Trophoblast cell (in vitro differentiated cells and primary cell): ENCODE measurements around the gene TAGLN2.

Source experiments
- DNase-seq, 2 donors: peaks; one replicate each; pipeline ENCODE4 v3.0.0-alpha.2; 2016
- H2AFZ ChIP-seq: 2 replicates; pipeline ENCODE4 v1.6.1; 2013; ENCODE audit warnings: low read length, moderate library complexity, mild to moderate bottlenecking; ENCODE audit not compliant: insufficient read depth, poor library complexity
- H2AK5ac ChIP-seq: 2 replicates; pipeline ENCODE4 v1.6.1; 2013; ENCODE audit warnings: mild to moderate bottlenecking, low read length
- H2BK120ac ChIP-seq: 2 replicates; pipeline ENCODE4 v1.6.1; 2013; ENCODE audit warnings: low read length, mild to moderate bottlenecking, moderate library complexity; ENCODE audit not compliant: insufficient read depth, poor library complexity
- H2BK12ac ChIP-seq: 2 replicates; pipeline ENCODE4 v1.6.1; 2013; ENCODE audit warnings: mild to moderate bottlenecking, low read length, moderate library complexity
- H2BK5ac ChIP-seq: 2 replicates; pipeline ENCODE4 v1.6.1; 2013; ENCODE audit warnings: low read length, low read depth, moderate library complexity, mild to moderate bottlenecking; ENCODE audit not compliant: poor library complexity
- H3K14ac ChIP-seq: 2 replicates; pipeline ENCODE4 v1.6.1; 2013; ENCODE audit warnings: mild to moderate bottlenecking, low read length
- H3K18ac ChIP-seq: 2 replicates; pipeline ENCODE4 v1.6.1; 2013; ENCODE audit warnings: mild to moderate bottlenecking, low read length
- H3K23ac ChIP-seq: 2 replicates; pipeline ENCODE4 v1.6.1; 2013; ENCODE audit warnings: low read length
- H3K27ac ChIP-seq: 2 replicates; pipeline ENCODE4 v1.5.1; 2013; ENCODE audit warnings: low read depth, mild to moderate bottlenecking, inconsistent platforms, low read length, moderate library complexity
- H3K27me3 ChIP-seq: 2 replicates; pipeline ENCODE4 v1.6.1; 2013; ENCODE audit warnings: inconsistent platforms, mild to moderate bottlenecking, low read length, moderate library complexity; ENCODE audit not compliant: insufficient read depth
- H3K36me3 ChIP-seq, 2 experiments: 1 replicate in 1 of 2; 2 replicates in 1 of 2; pipeline ENCODE4 v1.6.1; 2013; ENCODE audit warnings: low read length in 2 of 2, mild to moderate bottlenecking in 2 of 2, moderate library complexity in 1 of 2; ENCODE audit not compliant: insufficient read depth in 2 of 2, control insufficient read depth in 1 of 2
- H3K4ac ChIP-seq: 2 replicates; pipeline ENCODE4 v1.6.1; 2013; ENCODE audit warnings: low read depth, mild to moderate bottlenecking, low read length, moderate library complexity
- H3K4me1 ChIP-seq, 2 experiments: 1 replicate in 1 of 2; 2 replicates in 1 of 2; pipeline ENCODE4 v1.6.1; 2013; ENCODE audit warnings: low read length in 2 of 2, mild to moderate bottlenecking in 2 of 2, moderate library complexity in 1 of 2; ENCODE audit not compliant: insufficient read depth in 2 of 2, control insufficient read depth in 1 of 2
- H3K4me2 ChIP-seq: 2 replicates; pipeline ENCODE4 v1.6.1; 2013; ENCODE audit warnings: inconsistent platforms, mild to moderate bottlenecking, low read length, moderate library complexity
- H3K4me3 ChIP-seq: 2 replicates; pipeline ENCODE4 v1.5.1; 2013; ENCODE audit warnings: mild to moderate bottlenecking, low read depth, low read length, inconsistent platforms
- H3K79me1 ChIP-seq: one replicate; pipeline ENCODE4 v1.6.1; 2013; ENCODE audit warnings: low read length
- H3K79me2 ChIP-seq: 2 replicates; pipeline ENCODE4 v1.6.1; 2013; ENCODE audit warnings: low read length, mild to moderate bottlenecking; ENCODE audit not compliant: control insufficient read depth, insufficient read depth, poor library complexity
- H3K9ac ChIP-seq: 2 replicates; pipeline ENCODE4 v1.6.1; 2013; ENCODE audit warnings: mild to moderate bottlenecking, low read length
- H3K9me3 ChIP-seq: 2 replicates; pipeline ENCODE4 v1.6.1; 2013; ENCODE audit warnings: low read depth, mild to moderate bottlenecking, control low read depth, inconsistent platforms, low read length; ENCODE audit not compliant: insufficient read depth
- H4K12ac ChIP-seq: 2 replicates; pipeline ENCODE4 v1.6.1; 2013; ENCODE audit warnings: low read depth, mild to moderate bottlenecking, low read length, moderate library complexity
- H4K8ac ChIP-seq: 2 replicates; pipeline ENCODE4 v1.6.1; 2013; ENCODE audit warnings: low read depth, mild to moderate bottlenecking, low read length, moderate library complexity
- H4K91ac ChIP-seq: one replicate; pipeline ENCODE4 v1.6.1; 2013; ENCODE audit warnings: low read depth, mild to moderate bottlenecking, low read length, moderate library complexity
- WGBS: extraction: QIAGEN DNeasy Blood & Tissue Kit; methylation state at CpG from one replicate; pipeline ENCODE4 v1.1.7; 2013; ENCODE audit warnings: missing lambda C conversion rate; ENCODE audit not compliant: insufficient read length, insufficient coverage; ENCODE audit errors: extremely low coverage; 5-methylcytosine and 5-hydroxymethylcytosine counted together

TAGLN2 gene

DNA sequence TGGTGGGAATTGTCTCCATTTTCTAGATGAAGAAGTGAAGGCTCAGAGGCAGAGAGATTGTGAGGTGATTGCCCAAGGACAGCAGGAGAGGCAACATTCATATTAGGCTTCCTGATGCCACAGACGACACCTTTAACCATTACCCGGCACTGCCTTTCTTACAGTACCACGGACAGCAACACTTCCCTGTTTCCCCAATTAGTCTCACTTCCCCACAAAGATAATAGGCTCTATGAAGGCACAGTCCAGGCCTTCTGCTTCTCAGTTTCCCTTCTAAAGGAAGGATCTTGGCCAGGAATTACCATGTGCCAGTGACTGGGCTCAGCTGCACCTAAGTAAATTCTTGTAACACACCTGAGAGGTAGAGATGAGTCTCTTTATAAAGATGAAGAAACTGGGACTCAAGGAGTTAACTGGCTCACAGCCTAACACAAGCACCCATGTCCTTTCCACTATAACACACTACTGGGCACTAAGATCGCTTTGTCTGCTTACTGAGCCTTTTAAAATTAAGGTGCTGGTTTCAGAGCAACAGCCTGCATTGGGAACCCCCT, 10.5 kb upstream of the TAGLN2 start:
- Histone ChIP-seq H4K91ac (no peak overlapping the region), H2AFZ (no peak overlapping the region), H3K79me1 (no peaks in the 10 kb centered on the region), H3K4me3 (no peak overlapping the region), H2BK12ac (no peak overlapping the region), H3K4me2 (no peak overlapping the region), H3K27me3 (no peaks in the 10 kb centered on the region), H3K23ac (no peak overlapping the region), H4K8ac (no peak overlapping the region), H3K9me3 (no peaks in the 10 kb centered on the region), H2AK5ac (no peak overlapping the region), H3K27ac (no peak overlapping the region), H2BK5ac (no peak overlapping the region), H3K4ac (no peak overlapping the region), H3K9ac (no peak overlapping the region), H3K18ac (no peak overlapping the region), H2BK120ac (no peak overlapping the region), H3K4me1 (peaks cover 3 to 12% of the 10 kb centered on the region in 2 experiments), H3K36me3 (peaks cover 0 to 7% of the 10 kb centered on the region in 2 experiments), H3K14ac (no peak overlapping the region), H4K12ac (no peak overlapping the region), H3K79me2 (no peaks in the 10 kb centered on the region)
- WGBS = no CpG with 5 or more reads among the region's 4 CpGs
- DNase-seq = no peak

DNA sequence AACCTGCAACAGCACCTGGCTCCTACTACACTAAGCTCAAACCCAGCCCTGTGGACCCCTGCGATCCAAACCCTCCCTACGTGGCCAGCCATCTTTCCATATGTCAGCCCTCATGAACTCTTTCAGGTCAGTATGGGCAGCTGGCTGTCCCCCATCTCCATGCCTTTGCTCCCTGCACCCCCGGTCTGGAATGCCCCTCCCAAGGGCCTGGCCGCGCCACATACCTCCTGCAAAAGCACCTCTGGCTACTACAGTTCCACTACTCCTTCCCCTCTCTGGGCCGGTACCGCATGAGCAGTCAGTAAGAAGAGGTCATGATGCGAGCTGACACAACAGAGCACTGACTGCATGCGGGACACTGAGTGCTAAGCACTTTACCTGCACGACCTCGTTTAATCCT, 10.0 kb upstream of the TAGLN2 start:
- no peak overlapping the region for H3K9ac ChIP-seq
- no peak overlapping the region for H2AFZ ChIP-seq
- no peak overlapping the region for H2BK5ac ChIP-seq
- H3K4me2 ChIP-seq = no peak overlapping the region
- peaks cover 0 to 7% of the 10 kb centered on the region in 2 experiments for H3K36me3 ChIP-seq
- no peak overlapping the region for H4K12ac ChIP-seq
- WGBS = no CpG with 5 or more reads among the region's 11 CpGs
- H2BK12ac ChIP-seq = no peak overlapping the region
- H3K4me3 ChIP-seq = no peak overlapping the region
- no peak overlapping the region for H4K8ac ChIP-seq
- no peak for DNase-seq
- H3K23ac ChIP-seq = no peak overlapping the region
- peaks cover 2% of the 10 kb centered on the region for H3K9me3 ChIP-seq
- no peak overlapping the region for H3K18ac ChIP-seq
- H3K27me3 ChIP-seq = no peaks in the 10 kb centered on the region
- no peak overlapping the region for H3K27ac ChIP-seq
- no peak overlapping the region for H3K4ac ChIP-seq
- no peak overlapping the region for H4K91ac ChIP-seq
- H2AK5ac ChIP-seq = no peak overlapping the region
- H2BK120ac ChIP-seq = no peak overlapping the region
- peaks cover 3 to 12% of the 10 kb centered on the region in 2 experiments for H3K4me1 ChIP-seq
- H3K79me2 ChIP-seq = no peaks in the 10 kb centered on the region
- H3K14ac ChIP-seq = no peak overlapping the region
- H3K79me1 ChIP-seq = no peaks in the 10 kb centered on the region

DNA sequence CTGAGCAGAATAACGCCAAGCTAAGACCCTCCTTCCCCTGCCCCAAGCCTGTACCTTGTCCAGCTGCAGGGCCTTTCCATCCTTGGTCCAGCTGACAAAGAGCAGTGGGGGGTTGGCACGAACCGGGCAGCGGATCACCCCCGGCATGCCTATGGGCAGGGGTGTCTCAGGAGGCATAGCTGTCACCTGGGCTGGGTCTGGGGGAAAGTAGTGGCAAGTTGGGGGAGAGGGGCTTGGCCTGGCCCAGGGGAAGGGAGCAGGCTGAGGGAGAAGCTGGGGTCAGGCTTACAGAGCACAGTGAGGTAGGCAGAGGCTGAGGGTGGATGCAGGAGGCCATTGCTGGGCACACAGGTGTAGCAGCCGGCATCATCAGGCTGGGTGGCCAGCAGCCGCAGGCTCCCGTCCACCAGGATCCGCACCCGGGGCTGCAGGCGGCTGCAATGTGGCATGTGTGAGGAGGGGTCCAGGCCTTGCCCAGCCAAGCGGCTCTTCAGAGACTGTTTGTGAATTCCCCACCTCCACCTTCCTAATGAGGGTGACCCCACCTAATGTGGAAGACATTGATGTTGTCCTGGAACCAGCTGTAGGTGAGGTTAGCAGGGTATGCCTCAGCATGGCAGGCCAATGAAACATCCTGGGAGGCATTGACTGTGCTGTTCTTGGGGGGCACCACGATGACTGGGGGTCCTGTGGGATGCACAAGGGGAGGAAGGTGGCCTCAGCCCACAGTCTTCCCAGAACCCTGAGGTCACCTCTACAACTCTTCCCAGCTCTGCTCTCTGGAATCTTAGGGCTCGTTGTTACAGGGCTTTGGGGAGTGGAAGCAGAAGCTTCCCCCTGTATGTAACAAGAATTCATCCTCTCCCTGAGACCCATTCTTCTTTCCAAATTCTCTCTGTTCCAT, 9.1 kb upstream of the TAGLN2 start:
- Histone ChIP-seq H3K9ac (no peak overlapping the region), H4K8ac (no peak overlapping the region), H3K9me3 (peaks cover 2% of the 10 kb centered on the region), H2BK5ac (no peak overlapping the region), H3K23ac (no peak overlapping the region), H3K79me2 (no peaks in the 10 kb centered on the region), H2BK12ac (no peak overlapping the region), H4K91ac (no peak overlapping the region), H3K27ac (no peak overlapping the region), H2AK5ac (no peak overlapping the region), H2AFZ (no peak overlapping the region), H3K4ac (no peak overlapping the region), H3K36me3 (peaks cover 5 to 7% of the 10 kb centered on the region in 2 experiments), H3K14ac (no peak overlapping the region), H3K4me1 (peaks cover 3 to 12% of the 10 kb centered on the region in 2 experiments), H4K12ac (no peak overlapping the region), H3K27me3 (no peaks in the 10 kb centered on the region), H3K79me1 (no peaks in the 10 kb centered on the region), H2BK120ac (no peak overlapping the region), H3K18ac (no peak overlapping the region), H3K4me3 (no peak overlapping the region), H3K4me2 (no peak overlapping the region)
- DNase-seq = no peak
- no CpG with 5 or more reads among the region's 14 CpGs for WGBS

DNA sequence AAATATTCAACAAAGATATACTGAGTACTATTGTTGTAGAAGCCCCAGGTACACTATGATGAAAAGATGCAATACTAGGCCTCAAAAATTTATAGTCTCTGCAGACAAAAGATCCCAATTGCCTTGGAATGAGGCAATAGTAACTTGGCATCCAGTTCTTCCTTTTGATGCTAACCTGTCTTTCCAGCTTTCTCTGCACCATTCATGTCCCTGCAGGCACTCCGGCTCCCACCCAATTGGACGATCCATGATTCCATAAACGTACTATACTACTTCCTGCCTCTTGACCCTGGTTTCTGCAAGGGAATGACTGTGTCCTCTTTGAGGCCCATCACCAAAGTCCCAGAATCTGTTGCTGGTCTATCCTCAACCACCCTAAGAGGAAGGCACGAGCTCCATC, 8.0 kb upstream of the TAGLN2 start:
- Histone ChIP-seq H4K91ac (no peak overlapping the region), H2AFZ (no peak overlapping the region), H3K79me2 (no peaks in the 10 kb centered on the region), H3K14ac (no peak overlapping the region), H2BK5ac (no peak overlapping the region), H4K12ac (no peak overlapping the region), H3K9me3 (peaks cover 2% of the 10 kb centered on the region), H3K79me1 (no peaks in the 10 kb centered on the region), H3K4ac (no peak overlapping the region), H2AK5ac (no peak overlapping the region), H2BK12ac (no peak overlapping the region), H3K4me1 (peaks cover 3 to 11% of the 10 kb centered on the region in 2 experiments), H3K4me2 (no peak overlapping the region), H4K8ac (no peak overlapping the region), H3K9ac (no peak overlapping the region), H2BK120ac (no peak overlapping the region), H3K27ac (no peak overlapping the region), H3K27me3 (no peaks in the 10 kb centered on the region), H3K4me3 (no peak overlapping the region), H3K18ac (no peak overlapping the region), H3K36me3 (peaks cover 7 to 9% of the 10 kb centered on the region in 2 experiments), H3K23ac (no peak overlapping the region)
- peak in 1 of 2 donors; percentile 57 for DNase-seq
- no CpG with 5 or more reads among the region's 4 CpGs for WGBS
